ENCODE results near the gene HYOU1.

The HYOU1 gene

DNA sequence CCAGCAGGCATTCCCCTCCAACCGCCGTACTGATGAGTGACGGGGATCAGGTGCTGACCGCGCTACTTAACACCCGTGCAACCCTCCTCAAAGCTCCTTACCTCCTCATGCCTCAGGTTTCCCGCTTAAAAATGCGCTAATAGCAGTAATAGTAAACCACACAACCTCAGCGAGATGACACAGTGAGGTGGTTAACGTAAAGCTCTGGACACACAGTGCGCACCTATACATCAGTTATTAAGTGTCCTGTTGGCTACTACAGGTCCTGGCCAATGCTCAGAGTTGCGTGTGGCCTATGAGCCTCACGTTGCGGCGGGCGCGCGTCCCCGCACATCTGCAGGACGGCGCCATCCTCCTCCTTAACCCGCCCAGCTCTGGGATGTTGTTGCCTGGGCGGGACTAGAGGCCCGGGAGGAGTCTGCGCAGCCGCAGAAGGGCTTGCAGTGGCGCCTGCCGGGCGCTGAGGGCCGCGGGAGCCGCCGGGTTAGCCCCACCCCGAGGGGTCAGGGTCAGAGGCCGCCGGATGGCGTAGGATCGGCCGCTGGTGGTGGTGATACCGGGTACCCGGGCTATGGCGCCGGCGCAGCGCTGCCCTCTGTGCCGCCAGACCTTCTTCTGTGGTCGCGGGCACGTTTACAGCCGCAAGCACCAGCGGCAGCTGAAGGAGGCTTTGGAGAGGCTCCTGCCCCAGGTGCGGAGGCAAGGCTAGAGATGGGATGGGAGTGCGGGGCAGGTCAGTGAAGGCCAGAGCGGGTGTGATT, 59.2 kb downstream of the HYOU1 start, which contains the start of gene CENATAC:
Gene CENATAC, plus strand, starts transcription at position 512 of the 761 bp plus-strand sequence. Its CDS starts 60 bp downstream, at position 572.
- no peak for TF ChIP-seq JUND (IDR thresholded peaks at IDR 0.05; ENCODE audit: low read depth)
- DNase-seq (ENCODE audit: low read depth in 1 of 2, low spot score in 1 of 2): peak; percentile 94 to 99
- in situ Hi-C loops (cut with HindIII; ENCODE audit: low pct_unique_long_range_greater_than_20kb, low sequenced_read_pairs): no loop called here

- in situ Hi-C loops (cut with HindIII; ENCODE audit: low pct_unique_long_range_greater_than_20kb, low sequenced_read_pairs): no loop called here
- TF ChIP-seq JUND (IDR thresholded peaks at IDR 0.05; ENCODE audit: low read depth): no peak
- DNase-seq (ENCODE audit: low read depth in 1 of 2, low spot score in 1 of 2): no peak
Observed at GRCh38 chr11:118996926-118997626, 59.9 kb downstream of the HYOU1 start.
